Cortex of kidney (tissue), 1 donor: Measurements from ENCODE around the gene C11orf21.
"Not testable (repeated sequence)": the region's sequence is repeated elsewhere in the genome, so short reads cannot be mapped to it uniquely, and the experiment has no call there.

Source experiments
- DNase-seq: peaks from one replicate; lab custom pipeline; 2025; lab: John Stamatoyannopoulos, UW

C11orf21 gene

GRCh38 chr11:2296913-2297622 lies 4.7 kb downstream of the C11orf21 start:
- DNase-seq, result no peak

GRCh38 chr11:2295971-2296912 lies 5.5 kb downstream of the C11orf21 start:
- DNase-seq, result no peak

DNA sequence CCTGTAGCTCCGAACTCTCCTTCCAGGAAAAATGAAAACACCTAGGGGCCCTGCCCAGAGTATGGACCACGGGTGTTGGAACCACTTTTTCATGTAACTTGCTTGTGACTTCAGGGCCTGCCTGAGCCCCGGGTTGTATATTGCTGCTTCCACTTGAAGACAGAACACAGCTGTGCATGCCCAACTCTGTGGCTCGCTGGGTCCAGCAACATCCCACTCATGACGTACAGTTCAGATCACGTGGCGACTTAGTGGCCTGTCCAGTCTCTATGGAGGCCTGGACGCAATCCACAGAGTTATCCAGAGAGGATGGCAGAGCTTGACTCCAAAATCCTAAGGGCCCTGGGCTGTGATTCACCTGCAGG lies 6.8 kb downstream of the C11orf21 start:
- no peak for DNase-seq

- DNase-seq, result no peak
Observed at GRCh38 chr11:2293984-2294925, 7.5 kb downstream of the C11orf21 start.

GRCh38 chr11:2293531-2293971 lies 8.2 kb downstream of the C11orf21 start:
- no peak for DNase-seq

DNA sequence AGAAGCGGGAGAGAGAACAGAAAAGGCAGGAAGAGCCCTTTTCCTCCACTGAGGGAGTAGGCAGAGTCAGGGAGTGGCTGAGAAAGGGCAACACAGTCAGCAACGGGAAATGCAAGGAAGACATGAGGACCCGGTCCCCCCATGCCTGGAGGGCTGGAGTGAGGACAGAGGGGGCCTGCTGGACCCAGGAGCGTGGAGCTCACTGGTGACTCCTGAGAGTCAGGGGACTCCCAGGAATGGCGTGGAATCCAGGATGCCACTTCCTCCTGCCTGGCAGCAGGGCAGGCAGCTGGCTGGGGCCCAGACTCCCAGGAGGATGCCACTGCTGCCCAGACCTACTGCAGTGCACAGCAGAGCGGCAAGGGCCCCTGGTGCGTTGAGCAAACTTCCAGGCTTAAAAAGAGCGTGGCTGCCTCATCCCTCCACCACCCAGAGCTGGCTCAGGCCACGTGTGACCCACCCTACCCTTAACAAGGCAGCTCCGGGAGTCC lies 11.3 kb downstream of the C11orf21 start:
- DNase-seq, result no peak

DNA sequence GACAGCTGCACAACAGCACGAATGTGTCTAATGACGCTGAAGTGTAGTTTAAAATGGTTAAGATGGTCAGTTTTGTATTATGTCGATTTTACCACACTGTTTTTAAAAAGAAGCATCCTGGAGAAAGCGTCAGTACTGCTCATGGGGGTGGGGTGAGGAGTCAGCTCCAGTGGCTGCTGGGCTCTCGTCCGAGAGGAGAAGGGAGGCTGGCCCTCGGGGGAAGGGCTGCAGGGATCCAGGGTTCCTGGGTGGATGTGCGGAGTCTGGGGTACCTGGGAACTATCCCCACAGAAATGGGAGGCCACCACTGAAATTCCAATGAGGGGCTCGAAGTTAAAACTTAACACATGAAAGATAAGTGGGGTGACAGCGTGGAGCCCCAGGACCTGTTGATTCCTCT lies 11.9 kb downstream of the C11orf21 start:
- no peak for DNase-seq

GRCh38 chr11:2289350-2289749 lies 12.4 kb downstream of the C11orf21 start:
- no peak for DNase-seq

DNA sequence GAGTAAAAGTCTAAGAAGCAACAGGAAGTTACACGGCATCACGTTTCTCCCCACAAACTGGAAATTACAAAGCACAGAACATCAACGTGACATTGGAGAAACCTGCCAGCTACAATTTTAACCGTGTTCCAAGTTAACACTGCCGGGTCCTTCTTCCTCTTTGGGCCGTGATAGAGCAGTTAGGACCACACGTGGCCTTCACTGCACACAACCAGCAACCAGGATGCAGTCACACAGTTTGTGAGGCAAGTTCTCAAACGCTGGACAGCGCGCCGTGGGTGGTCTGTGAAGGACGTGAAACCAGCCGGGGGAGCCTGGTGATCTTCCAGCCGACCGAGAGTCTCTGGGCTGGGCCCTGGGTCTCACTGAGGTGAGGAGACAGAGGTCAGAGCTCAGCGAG lies 14.6 kb downstream of the C11orf21 start:
- no peak for DNase-seq

DNA sequence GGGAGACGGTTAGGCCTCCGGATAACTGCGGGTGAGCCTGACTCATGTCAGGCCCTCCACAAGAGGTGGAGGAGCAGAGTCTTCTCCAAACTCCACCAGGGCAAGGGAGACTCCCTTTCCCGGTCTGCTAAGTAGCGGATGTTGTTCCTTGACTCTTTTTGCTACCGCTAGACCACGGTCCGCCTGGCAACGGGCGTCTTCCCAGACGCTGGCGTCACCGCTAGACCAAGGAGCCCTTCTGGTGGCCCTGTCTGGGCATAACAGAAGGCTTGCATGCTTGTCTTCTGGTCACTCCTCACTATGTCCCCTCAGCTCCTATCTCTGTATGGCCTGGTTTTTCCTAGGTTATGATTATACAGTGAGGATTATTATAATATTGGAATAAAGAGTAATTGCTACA lies 15.4 kb downstream of the C11orf21 start:
- DNase-seq, result not testable (repeated sequence)

DNA sequence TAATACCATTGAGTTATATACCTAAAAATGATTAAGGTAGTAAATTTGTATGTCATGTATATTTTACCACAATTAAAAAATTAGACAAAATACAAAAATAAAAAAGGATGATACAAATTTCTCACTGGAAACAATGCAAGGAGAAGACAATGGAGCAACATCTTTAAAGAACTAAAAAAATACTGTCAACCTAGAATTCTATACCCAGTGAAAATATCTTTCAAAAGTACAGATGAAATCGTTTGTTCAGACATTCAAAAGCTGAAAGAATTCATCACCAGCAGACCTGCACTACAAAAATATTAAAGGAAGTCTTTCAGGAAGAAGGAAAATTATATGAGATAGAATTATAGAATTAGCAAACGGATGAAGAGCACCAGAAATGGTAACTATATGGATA lies 21.5 kb downstream of the C11orf21 start:
- no peak for DNase-seq

DNA sequence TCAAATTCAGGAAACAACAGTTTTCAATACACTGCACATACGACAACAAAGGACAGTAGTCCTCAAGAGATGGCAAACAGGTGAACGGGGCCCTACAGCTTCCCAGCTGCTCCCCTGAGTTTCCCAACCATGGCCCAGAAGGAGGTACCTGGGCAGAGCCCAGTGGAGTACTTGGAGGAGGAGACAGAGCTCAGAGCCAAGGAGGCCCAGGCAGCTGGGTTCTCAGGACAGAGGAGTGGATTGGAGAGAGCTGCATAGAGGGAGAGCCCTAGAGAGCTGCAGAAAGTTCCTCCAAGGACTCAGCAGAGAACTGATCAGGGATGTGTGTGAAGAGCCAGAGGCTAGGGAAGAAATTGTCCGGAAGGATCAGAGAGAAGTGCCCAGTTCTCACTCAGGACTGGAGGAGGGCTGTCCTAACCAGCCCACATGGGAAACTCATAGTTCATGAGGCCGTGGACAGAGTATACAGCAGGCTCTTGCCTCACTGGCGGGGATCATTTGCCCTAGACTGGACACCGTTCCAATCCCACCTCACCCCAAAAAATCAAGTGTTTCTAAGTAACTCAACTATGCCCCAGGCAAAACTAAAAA lies 23.7 kb downstream of the C11orf21 start:
- DNase-seq, result no peak

DNA sequence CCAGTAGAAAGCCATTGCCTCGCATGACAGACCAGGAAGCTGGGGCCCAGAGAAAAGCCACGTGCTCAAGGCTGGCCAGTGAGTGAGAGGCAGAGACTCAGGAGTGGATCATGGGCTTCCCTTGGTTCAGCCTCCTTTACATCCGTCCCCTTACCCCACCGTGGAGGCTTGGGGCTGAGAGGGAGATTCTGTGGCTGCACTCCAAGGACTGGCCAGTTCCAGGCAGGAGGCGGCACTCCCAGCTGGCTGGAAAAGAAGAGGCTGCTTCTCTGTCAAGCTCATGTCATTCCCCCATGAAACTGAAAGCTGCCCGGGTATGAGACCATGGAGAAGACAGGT lies 24.7 kb downstream of the C11orf21 start:
- DNase-seq, result no peak

- DNase-seq, result no peak
Observed at GRCh38 chr11:2276280-2277007, 25.3 kb downstream of the C11orf21 start.

- DNase-seq, result no peak
Observed at GRCh38 chr11:2275334-2276279, 26.1 kb downstream of the C11orf21 start.

DNA sequence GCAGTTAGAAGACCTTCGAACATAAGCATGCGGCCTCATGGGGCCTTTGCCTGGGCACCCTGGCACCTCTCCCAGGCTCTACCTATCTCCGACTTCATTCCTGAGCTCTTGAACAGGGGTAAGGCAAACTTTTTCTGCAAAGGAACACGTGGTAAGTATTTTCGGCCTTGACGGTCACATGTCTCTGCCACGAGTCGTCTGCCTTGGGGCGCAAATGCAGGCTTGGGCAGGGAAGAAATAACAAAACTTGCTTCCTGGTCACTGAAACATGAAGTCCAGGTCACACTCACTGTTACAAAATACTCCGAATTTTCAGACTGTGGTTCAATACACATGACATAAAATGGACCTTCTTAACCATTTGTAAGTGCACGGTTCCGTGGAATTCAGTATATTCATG lies 27.9 kb downstream of the C11orf21 start:
- no peak for DNase-seq

DNA sequence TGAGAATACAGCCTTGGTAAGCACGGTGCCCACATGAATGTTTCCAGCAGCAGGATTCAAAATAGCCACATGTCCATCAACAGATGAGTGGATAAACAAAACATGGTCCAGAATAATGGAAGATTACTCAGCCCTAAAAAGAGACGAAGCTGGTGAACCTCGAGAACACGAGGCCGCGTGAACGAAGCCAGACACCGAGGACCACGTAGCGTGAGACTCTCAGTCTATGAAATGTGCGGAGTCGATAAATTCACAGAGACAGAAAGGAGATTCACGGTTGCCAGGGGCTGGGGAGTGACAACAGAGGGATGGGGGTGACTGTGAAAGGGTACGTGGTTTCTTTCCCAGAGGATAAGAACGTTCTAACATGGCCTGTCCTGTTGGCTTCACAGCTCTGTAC lies 28.4 kb downstream of the C11orf21 start:
- DNase-seq, result no peak

- no peak for DNase-seq
Observed at GRCh38 chr11:2272946-2273280, 28.8 kb downstream of the C11orf21 start.

GRCh38 chr11:2272228-2272945 lies 29.3 kb downstream of the C11orf21 start:
- no peak for DNase-seq
